ENCODE results near the gene GJB4. TPM values are rescaled to one million over a fixed set of nuclear protein-coding genes. Genes with fewer than 3 reads are reported as not detected.
"Not testable (repeated sequence)": the region's sequence is repeated elsewhere in the genome, so short reads cannot be mapped to it uniquely, and the experiment has no call there.

Gene GJB4
- polyA plus RNA-seq, 1 experiment = not detected

DNA sequence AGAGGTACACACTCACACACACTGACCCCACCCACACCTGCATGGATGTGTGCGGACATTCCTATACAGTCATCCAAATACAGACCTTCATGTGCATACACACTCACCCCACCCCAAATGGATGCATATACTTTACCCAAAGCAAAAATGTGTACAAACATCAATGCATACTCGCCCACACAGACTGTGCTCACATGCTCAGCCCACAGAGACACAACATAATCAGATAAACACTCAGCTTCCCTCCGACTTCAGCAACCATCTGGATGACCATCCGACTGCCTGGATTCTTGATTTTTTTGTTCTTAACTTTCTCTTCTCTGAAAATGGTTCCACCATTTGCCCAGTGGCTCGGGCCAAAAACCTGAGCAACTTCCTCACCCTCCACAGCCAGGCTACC lies 29.1 kb upstream of the GJB4 start:
- no peak for DNase-seq (ENCODE audit: low read depth)
- CTCF ChIA-PET = interaction anchor here (0.9 kb wide), 1 partner anchor 12 kb away, joined by 3 read pairs; no protein-coding TSS in a partner anchor
- no peaks in the 10 kb centered on the region for H3K36me3 ChIP-seq (ENCODE audit: control insufficient read depth, insufficient read depth, low read length)
- TF ChIP-seq, protein P1, sequence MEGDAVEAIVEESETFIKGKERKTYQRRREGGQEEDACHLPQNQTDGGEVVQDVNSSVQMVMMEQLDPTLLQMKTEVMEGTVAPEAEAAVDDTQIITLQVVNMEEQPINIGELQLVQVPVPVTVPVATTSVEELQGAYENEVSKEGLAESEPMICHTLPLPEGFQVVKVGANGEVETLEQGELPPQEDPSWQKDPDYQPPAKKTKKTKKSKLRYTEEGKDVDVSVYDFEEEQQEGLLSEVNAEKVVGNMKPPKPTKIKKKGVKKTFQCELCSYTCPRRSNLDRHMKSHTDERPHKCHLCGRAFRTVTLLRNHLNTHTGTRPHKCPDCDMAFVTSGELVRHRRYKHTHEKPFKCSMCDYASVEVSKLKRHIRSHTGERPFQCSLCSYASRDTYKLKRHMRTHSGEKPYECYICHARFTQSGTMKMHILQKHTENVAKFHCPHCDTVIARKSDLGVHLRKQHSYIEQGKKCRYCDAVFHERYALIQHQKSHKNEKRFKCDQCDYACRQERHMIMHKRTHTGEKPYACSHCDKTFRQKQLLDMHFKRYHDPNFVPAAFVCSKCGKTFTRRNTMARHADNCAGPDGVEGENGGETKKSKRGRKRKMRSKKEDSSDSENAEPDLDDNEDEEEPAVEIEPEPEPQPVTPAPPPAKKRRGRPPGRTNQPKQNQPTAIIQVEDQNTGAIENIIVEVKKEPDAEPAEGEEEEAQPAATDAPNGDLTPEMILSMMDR (IDR thresholded peaks at IDR 0.05; ENCODE audit: insufficient read depth, low read depth, low read length) = no peak
- no peaks in the 10 kb centered on the region for H3K27me3 ChIP-seq (ENCODE audit: control insufficient read depth, insufficient read depth, low read length)
- no peak overlapping the region for H3K4me3 ChIP-seq (ENCODE audit: low read depth, low read length)
- POLR2A ChIA-PET = no interaction called here

GRCh38 chr1:34732831-34733230 lies 26.7 kb upstream of the GJB4 start:
- H3K4me3 ChIP-seq (ENCODE audit: low read depth, low read length); H3K36me3 ChIP-seq (ENCODE audit: control insufficient read depth, insufficient read depth, low read length); H3K27me3 ChIP-seq (ENCODE audit: control insufficient read depth, insufficient read depth, low read length); POLR2A ChIA-PET; DNase-seq (ENCODE audit: low read depth): not testable (repeated sequence)
- CTCF ChIA-PET = interaction anchor here (5.1 kb wide), 1 partner anchor 11 kb away, joined by 24 read pairs; no protein-coding TSS in a partner anchor

DNA sequence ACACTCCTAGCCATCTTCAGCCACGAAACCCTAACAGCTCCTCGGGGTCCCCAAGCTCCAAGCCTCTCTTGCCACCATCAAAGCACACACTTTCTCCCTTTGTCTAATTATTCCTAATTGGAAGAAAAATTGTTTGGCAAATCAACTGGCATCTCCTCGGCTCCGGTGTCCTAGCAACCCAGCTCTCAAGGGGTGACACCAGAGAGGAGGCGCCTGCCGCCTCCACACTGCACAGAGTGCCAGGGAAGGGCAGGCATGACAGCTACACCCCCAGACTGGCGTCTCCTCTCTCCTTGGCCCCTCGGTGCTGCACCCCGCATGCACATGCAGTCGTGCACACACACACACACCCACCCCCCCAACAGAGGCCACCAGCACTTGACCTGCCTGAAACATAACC lies 22.8 kb upstream of the GJB4 start:
- DNase-seq (ENCODE audit: low read depth) = no peak
- H3K36me3 ChIP-seq (ENCODE audit: control insufficient read depth, insufficient read depth, low read length) = no peaks in the 10 kb centered on the region
- peaks cover 1% of the 10 kb centered on the region; the same call in 1 of the 2 replicates for H3K27me3 ChIP-seq (ENCODE audit: control insufficient read depth, insufficient read depth, low read length)
- POLR2A ChIA-PET = no interaction called here
- no peak overlapping the region for H3K4me3 ChIP-seq (ENCODE audit: low read depth, low read length)
- CTCF ChIA-PET = interaction anchor here (5.1 kb wide), 1 partner anchor 7 kb away, joined by 24 read pairs; no protein-coding TSS in a partner anchor
- TF ChIP-seq, protein P1 (IDR thresholded peaks at IDR 0.05; ENCODE audit: insufficient read depth, low read depth, low read length) = no peak

- POLR2A ChIA-PET; H3K36me3 ChIP-seq (ENCODE audit: control insufficient read depth, insufficient read depth, low read length); H3K4me3 ChIP-seq (ENCODE audit: low read depth, low read length); H3K27me3 ChIP-seq (ENCODE audit: control insufficient read depth, insufficient read depth, low read length); DNase-seq (ENCODE audit: low read depth): not testable (repeated sequence)
- CTCF ChIA-PET = interaction anchor here (0.8 kb wide), 1 partner anchor 122 kb away, joined by 3 read pairs; the partner anchor contains the start of gene SMIM12
Measured at GRCh38 chr1:34737236-34737635, 22.3 kb upstream of the GJB4 start.

DNA sequence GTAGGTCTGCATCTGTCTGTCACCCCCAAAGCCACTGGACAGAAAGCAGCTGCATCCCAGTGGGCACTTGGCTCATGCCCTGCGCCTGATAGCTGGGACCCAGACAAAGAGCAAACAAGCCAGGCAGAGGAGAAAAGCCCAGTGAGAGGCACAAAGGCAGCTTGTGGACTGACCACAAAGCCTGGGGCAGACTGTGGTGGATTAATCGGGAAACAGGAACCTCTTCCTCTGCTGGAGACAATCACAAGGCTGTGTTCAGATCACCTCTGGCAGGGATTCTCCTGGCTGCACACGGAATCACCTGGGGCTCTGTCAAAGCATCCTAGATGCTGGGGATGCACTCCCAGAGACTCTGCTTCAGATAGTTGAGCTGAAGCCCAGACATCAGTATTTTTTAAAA lies 19.9 kb upstream of the GJB4 start:
- POLR2A ChIA-PET = no interaction called here
- TF ChIP-seq, protein P1 (IDR thresholded peaks at IDR 0.05; ENCODE audit: insufficient read depth, low read depth, low read length) = no peak
- peaks cover 1% of the 10 kb centered on the region for H3K27me3 ChIP-seq (ENCODE audit: control insufficient read depth, insufficient read depth, low read length)
- no peaks in the 10 kb centered on the region for H3K36me3 ChIP-seq (ENCODE audit: control insufficient read depth, insufficient read depth, low read length)
- CTCF ChIA-PET = no interaction called here
- no peak for DNase-seq (ENCODE audit: low read depth)
- H3K4me3 ChIP-seq (ENCODE audit: low read depth, low read length) = no peak overlapping the region

DNA sequence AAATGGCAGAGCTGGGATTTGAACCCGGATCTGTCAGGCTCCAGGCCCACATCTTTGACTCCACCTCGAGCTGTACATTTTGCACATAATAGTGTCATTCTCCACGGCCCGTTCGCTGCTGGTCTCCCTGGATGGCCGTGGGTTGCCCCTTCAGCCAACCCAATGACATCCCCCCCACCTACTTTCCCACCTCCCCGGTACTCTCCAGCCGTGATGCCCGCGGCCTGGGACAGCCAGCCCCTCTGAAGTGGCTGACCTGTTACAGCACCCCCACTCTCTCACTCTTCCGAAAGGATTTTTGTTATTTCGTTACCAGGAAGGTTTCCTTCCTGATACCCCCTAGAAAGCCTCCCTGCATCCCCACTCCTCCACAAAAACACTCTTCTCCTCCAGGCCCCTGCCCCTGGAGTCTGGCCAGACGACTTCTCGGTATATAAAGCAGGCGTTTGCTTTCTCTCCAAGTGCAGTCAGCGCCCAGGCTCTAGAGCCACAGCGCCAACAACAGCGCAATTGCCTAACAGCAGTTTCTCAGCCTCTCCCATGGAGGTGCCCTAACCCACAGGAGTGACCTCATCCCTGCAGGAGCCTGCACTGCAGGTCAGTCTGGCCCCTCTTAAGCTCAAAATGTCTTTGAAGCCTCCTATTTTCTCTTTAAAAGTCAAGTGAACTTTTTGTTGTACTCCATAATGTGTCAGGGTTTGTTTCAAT lies 19.2 kb upstream of the GJB4 start:
- H3K4me3 ChIP-seq (ENCODE audit: low read depth, low read length) = no peak overlapping the region
- ChIA-PET POLR2A (no interaction called here), CTCF (interaction anchor here (1.0 kb wide), 1 partner anchor 46 kb away, joined by 3 read pairs; no protein-coding TSS in a partner anchor)
- H3K36me3 ChIP-seq (ENCODE audit: control insufficient read depth, insufficient read depth, low read length) = no peaks in the 10 kb centered on the region
- peaks cover 3% of the 10 kb centered on the region for H3K27me3 ChIP-seq (ENCODE audit: control insufficient read depth, insufficient read depth, low read length)
- DNase-seq (ENCODE audit: low read depth) = no peak
- TF ChIP-seq, protein P1 (IDR thresholded peaks at IDR 0.05; ENCODE audit: insufficient read depth, low read depth, low read length) = no peak

Measured in BJ (cell line).